ENCODE measurements around the gene PDE7B. TPM values are rescaled to one million over a fixed set of nuclear protein-coding genes. Genes with fewer than 3 reads are reported as not detected.

The PDE7B gene
- total RNA-seq, 1 donor from 2014 or later: 0.84 TPM

DNA sequence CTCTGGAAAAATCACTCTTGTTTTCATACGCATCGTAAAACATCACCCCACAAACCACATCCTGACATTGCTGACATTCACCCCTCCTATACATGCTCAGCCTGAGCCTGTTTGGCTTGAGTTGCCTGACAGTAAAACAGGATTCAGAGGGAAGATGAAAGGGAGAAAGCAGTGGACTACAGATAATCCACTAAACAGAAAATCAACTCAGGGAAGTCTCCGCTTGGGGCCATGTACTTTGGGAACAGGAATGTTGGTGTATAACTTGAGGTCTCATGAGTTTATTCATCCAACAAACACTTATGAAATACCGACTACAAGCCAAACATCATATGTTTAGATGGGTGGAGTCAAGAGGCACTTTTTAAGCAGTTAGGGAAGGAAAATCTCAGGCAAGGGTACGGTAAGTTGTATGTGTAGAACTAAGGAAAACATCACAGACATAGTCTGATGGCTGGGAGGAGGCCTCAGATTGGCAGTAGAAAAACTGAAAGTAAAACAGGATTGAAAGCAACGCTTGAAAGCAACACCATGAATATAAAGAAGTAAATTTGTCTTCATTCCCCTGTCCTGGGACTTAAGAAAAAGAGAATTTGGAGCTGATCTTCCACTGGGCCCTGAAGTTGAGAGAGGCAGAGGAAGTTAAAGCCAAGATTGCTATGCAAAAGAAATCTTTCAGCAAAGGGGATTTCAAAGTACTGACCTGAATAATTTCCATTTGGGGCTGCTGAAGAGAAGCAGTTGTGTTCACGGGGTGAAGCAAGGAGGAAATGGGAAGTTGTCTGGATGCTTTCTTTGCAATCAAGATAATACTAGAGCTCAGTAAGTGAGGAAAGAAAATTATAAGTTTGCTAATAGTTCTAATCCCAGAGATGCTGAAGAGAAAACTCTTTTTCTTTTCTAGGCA lies 28.8 kb downstream of the PDE7B start:
- TF ChIP-seq, protein P1, sequence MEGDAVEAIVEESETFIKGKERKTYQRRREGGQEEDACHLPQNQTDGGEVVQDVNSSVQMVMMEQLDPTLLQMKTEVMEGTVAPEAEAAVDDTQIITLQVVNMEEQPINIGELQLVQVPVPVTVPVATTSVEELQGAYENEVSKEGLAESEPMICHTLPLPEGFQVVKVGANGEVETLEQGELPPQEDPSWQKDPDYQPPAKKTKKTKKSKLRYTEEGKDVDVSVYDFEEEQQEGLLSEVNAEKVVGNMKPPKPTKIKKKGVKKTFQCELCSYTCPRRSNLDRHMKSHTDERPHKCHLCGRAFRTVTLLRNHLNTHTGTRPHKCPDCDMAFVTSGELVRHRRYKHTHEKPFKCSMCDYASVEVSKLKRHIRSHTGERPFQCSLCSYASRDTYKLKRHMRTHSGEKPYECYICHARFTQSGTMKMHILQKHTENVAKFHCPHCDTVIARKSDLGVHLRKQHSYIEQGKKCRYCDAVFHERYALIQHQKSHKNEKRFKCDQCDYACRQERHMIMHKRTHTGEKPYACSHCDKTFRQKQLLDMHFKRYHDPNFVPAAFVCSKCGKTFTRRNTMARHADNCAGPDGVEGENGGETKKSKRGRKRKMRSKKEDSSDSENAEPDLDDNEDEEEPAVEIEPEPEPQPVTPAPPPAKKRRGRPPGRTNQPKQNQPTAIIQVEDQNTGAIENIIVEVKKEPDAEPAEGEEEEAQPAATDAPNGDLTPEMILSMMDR (IDR thresholded peaks at IDR 0.05; ENCODE audit: insufficient read depth, low read length, poor library complexity, severe bottlenecking): no peak
- no peaks in the 10 kb centered on the region for H3K27me3 ChIP-seq (ENCODE audit: control insufficient read depth, insufficient read depth, low read length)
- H3K36me3 ChIP-seq (ENCODE audit: control insufficient read depth, insufficient read depth, low read length): no peaks in the 10 kb centered on the region
- peak; percentile 59 for DNase-seq (ENCODE audit: low read depth)
- H3K4me3 ChIP-seq (ENCODE audit: low read depth, low read length): no peak overlapping the region

DNA sequence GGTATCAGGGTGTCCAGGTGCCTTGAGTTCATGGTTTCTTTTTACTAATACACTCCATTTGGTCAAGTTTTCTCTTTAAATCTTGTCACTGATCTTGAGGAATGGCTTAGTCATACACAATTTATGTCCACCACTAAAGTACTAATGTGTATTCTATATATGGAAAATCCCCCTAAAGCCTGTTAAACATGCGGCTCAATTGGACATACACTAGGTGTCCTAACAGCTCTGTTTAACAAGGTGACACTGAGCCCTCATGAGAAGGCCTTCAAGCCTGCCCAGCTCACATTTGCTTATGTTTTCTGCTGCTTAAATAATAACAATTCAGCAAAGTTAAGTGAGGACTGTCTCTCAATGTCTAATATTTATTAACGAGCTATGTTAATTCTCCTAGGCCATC lies 31.5 kb downstream of the PDE7B start:
- DNase-seq (ENCODE audit: low read depth): no peak
- H3K4me3 ChIP-seq (ENCODE audit: low read depth, low read length): no peak overlapping the region
- TF ChIP-seq, protein P1 (IDR thresholded peaks at IDR 0.05; ENCODE audit: insufficient read depth, low read length, poor library complexity, severe bottlenecking): no peak
- no peaks in the 10 kb centered on the region for H3K27me3 ChIP-seq (ENCODE audit: control insufficient read depth, insufficient read depth, low read length)
- no peaks in the 10 kb centered on the region for H3K36me3 ChIP-seq (ENCODE audit: control insufficient read depth, insufficient read depth, low read length)

DNA sequence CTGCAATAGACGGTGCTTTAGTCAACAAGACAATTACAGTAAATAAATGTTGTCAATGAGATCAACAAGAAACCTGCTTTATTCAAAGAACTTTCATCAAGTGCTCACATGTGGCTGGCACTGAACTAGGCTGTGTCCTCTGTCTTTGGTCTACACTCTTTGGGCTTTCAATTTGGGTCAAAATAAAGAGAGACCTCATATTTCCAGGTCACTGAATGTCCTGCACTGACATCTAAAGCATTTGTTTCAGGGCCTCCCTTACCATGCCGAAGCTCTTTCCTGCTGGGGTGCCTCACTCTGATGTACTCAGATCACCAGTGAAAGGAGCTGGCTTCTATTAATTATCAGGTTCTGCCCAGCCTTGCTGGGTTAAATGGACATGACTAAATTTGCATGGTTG lies 32.0 kb downstream of the PDE7B start:
- no peak for DNase-seq (ENCODE audit: low read depth)
- Histone ChIP-seq H3K36me3 (ENCODE audit: control insufficient read depth, insufficient read depth, low read length) (no peaks in the 10 kb centered on the region), H3K4me3 (ENCODE audit: low read depth, low read length) (no peak overlapping the region), H3K27me3 (ENCODE audit: control insufficient read depth, insufficient read depth, low read length) (no peaks in the 10 kb centered on the region)
- TF ChIP-seq, protein P1 (IDR thresholded peaks at IDR 0.05; ENCODE audit: insufficient read depth, low read length, poor library complexity, severe bottlenecking): no peak

DNA sequence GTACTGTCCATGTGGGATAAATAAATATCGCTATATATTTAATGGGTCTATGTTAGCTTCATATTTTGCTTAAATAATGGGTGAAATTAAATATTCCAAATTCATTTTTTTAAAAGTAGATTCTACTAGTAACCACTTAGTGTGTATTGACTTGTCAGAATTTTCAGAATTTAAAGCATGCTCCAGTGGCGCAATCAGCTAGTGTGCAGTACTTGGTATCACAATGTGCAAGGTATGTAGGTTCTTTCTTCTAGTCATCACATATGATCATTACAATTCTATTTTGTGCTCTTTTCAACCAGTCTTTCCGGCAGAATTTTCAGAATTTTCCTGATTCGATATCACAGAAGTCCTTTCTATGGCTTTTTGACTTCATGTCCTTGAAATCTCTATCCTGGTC lies 32.6 kb downstream of the PDE7B start:
- H3K4me3 ChIP-seq (ENCODE audit: low read depth, low read length): no peak overlapping the region
- H3K36me3 ChIP-seq (ENCODE audit: control insufficient read depth, insufficient read depth, low read length): no peaks in the 10 kb centered on the region
- TF ChIP-seq, protein P1 (IDR thresholded peaks at IDR 0.05; ENCODE audit: insufficient read depth, low read length, poor library complexity, severe bottlenecking): no peak
- H3K27me3 ChIP-seq (ENCODE audit: control insufficient read depth, insufficient read depth, low read length): no peaks in the 10 kb centered on the region
- no peak for DNase-seq (ENCODE audit: low read depth)

DNA sequence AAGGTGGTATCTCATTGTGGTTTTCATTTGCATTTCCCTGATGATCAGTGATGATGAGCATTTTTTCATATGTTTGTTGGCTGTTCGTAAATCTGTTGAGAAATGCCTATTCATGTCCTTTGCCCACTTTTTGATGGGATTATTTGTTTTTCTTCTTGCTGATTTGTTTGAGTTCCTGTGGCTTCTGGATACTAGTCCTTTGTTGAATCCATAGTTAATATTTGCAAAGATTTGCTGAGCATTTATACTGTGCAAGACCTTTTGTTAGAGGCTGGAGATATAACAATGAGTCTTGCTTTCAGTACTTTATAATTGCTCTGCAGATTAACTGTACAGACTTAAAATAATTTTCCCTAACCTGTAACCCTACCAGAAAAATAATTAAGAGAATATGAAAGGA lies 35.6 kb downstream of the PDE7B start:
- no peaks in the 10 kb centered on the region for H3K36me3 ChIP-seq (ENCODE audit: control insufficient read depth, insufficient read depth, low read length)
- no peaks in the 10 kb centered on the region for H3K27me3 ChIP-seq (ENCODE audit: control insufficient read depth, insufficient read depth, low read length)
- DNase-seq (ENCODE audit: low read depth): no peak
- TF ChIP-seq, protein P1 (IDR thresholded peaks at IDR 0.05; ENCODE audit: insufficient read depth, low read length, poor library complexity, severe bottlenecking): no peak
- H3K4me3 ChIP-seq (ENCODE audit: low read depth, low read length): no peak overlapping the region

DNA sequence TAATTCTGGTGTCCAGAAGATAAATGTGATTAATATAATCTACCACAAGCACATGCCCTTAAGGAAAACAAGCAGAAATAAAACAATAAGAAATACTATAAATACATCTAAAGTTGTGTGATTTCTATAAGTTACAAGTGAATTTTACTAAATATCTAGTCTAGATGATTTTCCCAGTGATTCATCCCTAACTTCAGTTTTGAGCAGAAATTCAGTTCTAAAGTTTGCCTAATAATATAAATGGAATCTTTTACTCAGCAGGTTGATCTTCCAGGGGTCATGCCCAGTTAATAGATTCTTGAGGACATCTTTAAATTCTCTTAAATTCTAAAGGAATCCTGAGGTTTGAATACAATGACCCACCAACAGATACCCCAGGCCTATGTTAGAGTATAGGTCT lies 37.3 kb downstream of the PDE7B start:
- Histone ChIP-seq H3K36me3 (ENCODE audit: control insufficient read depth, insufficient read depth, low read length) (no peaks in the 10 kb centered on the region), H3K4me3 (ENCODE audit: low read depth, low read length) (no peak overlapping the region), H3K27me3 (ENCODE audit: control insufficient read depth, insufficient read depth, low read length) (no peaks in the 10 kb centered on the region)
- no peak for DNase-seq (ENCODE audit: low read depth)
- TF ChIP-seq, protein P1 (IDR thresholded peaks at IDR 0.05; ENCODE audit: insufficient read depth, low read length, poor library complexity, severe bottlenecking): no peak

Measured in kidney epithelial cell (primary cell).